ENCODE results near the gene TPD52L1.

TPD52L1 gene

GRCh38 chr6:125257351-125257750, 103.8 kb downstream of the TPD52L1 start:
- TF ChIP-seq CTCF (IDR thresholded peaks at IDR 0.05; ENCODE audit: control extremely low read depth, extremely low read depth, low read depth, missing control alignments): no peak
- POLR2A ChIA-PET: no interaction called here
- CTCF ChIA-PET: no interaction called here
- no peak for DNase-seq (ENCODE audit: extremely low spot score)

- POLR2A ChIA-PET: no interaction called here
- no peak for DNase-seq (ENCODE audit: extremely low spot score)
- CTCF ChIA-PET: no interaction called here
- no peak for TF ChIP-seq CTCF (IDR thresholded peaks at IDR 0.05; ENCODE audit: control extremely low read depth, extremely low read depth, low read depth, missing control alignments)
Observed at GRCh38 chr6:125258651-125259353, 105.2 kb downstream of the TPD52L1 start.

GRCh38 chr6:125259354-125259736, 105.8 kb downstream of the TPD52L1 start:
- no peak for DNase-seq (ENCODE audit: extremely low spot score)
- ChIA-PET POLR2A (no interaction called here), CTCF (no interaction called here)
- TF ChIP-seq CTCF (IDR thresholded peaks at IDR 0.05; ENCODE audit: control extremely low read depth, extremely low read depth, low read depth, missing control alignments): no peak

- no peak for TF ChIP-seq CTCF (IDR thresholded peaks at IDR 0.05; ENCODE audit: control extremely low read depth, extremely low read depth, low read depth, missing control alignments)
- CTCF ChIA-PET: no interaction called here
- POLR2A ChIA-PET: no interaction called here
- DNase-seq (ENCODE audit: extremely low spot score): no peak
Observed at GRCh38 chr6:125262016-125263013, 108.7 kb downstream of the TPD52L1 start.

GRCh38 chr6:125264476-125264875, 110.9 kb downstream of the TPD52L1 start:
- POLR2A ChIA-PET: no interaction called here
- DNase-seq (ENCODE audit: extremely low spot score): no peak
- TF ChIP-seq CTCF (IDR thresholded peaks at IDR 0.05; ENCODE audit: control extremely low read depth, extremely low read depth, low read depth, missing control alignments): no peak
- CTCF ChIA-PET: interaction anchor here (1.2 to 1.6 kb wide), 3 partner anchors 10 to 43 kb away, joined by 3 to 4 read pairs (median 3); no protein-coding TSS in a partner anchor

GRCh38 chr6:125267806-125268523, 114.4 kb downstream of the TPD52L1 start:
- POLR2A ChIA-PET: no interaction called here
- CTCF ChIA-PET: interaction anchor here (1.0 to 1.3 kb wide), 2 partner anchors 12 to 43 kb away, joined by 3 to 4 read pairs; no protein-coding TSS in a partner anchor
- TF ChIP-seq CTCF (IDR thresholded peaks at IDR 0.05; ENCODE audit: control extremely low read depth, extremely low read depth, low read depth, missing control alignments): no peak
- no peak for DNase-seq (ENCODE audit: extremely low spot score)

Data from GM10248 (cell line).